Measurements from ENCODE around the gene EHD4.

Gene EHD4

DNA sequence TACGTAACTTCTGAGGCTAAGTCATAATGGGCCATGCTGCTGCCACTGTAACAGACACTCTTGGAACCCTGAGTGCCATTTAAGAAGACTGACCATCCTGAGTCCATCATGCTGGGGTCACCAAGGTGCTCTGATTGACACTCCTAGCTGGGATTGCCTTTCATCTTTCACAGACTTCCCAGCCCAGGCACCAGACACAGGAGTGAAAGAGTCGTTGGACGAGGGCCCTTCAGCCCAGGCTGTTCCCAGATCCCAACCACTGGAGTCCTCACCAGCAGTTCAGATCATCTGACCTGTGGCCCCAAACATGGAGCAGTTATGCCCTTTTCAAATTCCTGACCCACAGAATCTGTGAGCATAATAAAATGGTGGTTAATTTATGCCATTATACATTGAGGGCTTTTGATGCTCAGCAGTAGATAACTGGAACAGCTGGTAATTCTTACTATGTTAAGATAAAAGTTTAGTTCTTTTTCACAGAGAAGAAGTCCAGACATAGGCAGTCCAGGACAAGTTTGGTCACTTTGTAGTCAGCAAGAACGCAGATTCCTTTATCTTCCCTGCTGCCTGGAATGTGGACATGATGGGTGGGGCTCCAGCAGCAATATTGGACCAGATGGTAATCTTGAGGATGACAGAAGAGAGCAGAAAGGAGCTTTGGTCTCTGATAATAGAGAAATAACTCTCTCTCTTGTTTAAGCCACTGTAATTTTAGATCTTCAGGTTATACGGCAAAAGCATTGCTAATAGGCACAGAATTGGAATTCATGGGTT, 7.3 kb upstream of the EHD4 start:
- DNase-seq = no peak

- DNase-seq = no peak
Observed at GRCh38 chr15:41978534-41978933, 6.2 kb upstream of the EHD4 start.

DNA sequence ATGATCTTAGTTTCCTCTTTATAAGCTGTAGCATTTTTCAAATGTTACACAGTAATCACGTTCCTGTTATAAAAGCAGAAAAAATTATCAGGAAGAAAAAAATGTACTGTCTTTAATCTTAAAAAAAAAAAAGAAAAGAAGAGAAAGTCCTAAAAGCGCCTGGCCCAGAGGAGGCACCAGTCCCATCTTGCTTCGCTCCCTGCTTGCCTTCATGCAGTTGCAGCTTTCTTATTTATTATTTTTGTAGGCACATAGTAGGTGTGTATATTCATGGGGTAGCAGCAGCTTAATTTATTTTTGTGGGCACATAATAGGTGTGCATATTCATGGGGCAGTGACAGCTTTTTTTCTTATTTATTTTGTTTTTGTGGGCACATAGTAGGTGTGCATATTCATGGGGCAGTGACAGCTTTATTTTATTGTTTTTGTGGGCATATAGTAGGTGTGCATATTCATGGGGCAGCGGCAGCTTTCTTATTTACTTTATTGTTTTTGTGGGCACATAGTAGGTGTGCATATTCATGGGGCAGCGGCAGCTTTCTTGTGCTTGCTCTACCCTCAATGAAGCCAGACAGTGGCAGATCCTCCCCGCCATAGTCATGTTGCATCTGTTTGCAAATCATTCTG, 5.5 kb upstream of the EHD4 start:
- DNase-seq = no peak

GRCh38 chr15:41975669-41976068, 3.3 kb upstream of the EHD4 start:
- DNase-seq = no peak

- DNase-seq = no peak
Observed at GRCh38 chr15:41974041-41974440, 1.7 kb upstream of the EHD4 start.

GRCh38 chr15:41971895-41972252, 483 bp downstream of the EHD4 start:
- DNase-seq = no peak

GRCh38 chr15:41971089-41971894, 1.1 kb downstream of the EHD4 start:
- no peak for DNase-seq

DNA sequence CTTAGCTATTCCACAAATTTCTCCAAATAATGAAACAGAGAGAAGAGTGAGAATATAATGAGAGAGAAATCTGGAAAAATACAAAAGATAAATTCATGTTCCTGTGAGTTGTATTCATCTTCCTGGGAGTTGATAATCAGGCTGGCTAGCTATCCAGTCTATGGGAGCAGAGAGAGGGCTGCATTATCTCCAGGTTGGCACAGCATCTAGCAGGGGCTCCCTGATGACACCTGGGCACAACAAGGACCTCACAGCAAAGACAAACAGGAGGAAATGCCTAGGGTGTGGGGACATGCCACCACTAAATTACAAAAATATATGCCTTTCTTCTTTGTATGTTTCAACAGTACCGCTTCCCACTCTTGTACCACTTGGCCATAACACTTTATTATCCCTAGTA, 1.9 kb downstream of the EHD4 start:
- no peak for DNase-seq

- no peak for DNase-seq
Observed at GRCh38 chr15:41969851-41970431, 2.4 kb downstream of the EHD4 start.

GRCh38 chr15:41968701-41969100, 3.7 kb downstream of the EHD4 start:
- DNase-seq = no peak

DNA sequence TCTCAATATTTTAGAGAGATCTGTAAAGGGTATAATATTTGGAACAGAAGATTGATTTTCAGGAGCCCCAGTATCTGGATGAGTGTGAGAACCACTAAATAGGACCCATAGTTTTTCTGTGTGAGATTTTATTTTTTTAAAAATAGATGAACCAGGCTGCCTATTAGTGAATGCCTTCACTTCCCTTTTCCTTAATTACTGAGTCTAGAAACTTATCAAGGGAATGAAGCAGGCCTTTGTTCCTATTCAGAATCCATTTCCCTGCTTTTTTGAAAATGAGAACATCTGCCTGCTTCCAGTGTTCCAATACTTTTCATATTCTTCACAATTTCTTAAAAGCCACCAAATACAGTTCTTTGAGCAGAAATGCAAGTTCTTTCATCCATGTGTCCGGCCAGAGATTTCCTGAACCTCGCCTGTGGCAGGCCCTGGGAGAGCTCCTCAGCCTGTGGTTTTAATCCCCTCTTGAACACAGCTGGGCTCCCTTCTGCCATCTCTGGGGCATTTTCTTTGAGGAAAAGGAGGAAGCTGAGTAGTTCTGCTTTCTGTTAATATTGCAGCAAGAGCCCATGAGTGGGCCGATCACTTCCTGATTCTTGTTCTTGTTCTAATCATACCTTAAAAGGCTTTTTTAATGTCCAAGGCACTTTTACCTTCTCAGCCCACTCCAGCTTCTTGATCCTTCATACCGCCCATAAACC, 4.7 kb downstream of the EHD4 start:
- DNase-seq = no peak

DNA sequence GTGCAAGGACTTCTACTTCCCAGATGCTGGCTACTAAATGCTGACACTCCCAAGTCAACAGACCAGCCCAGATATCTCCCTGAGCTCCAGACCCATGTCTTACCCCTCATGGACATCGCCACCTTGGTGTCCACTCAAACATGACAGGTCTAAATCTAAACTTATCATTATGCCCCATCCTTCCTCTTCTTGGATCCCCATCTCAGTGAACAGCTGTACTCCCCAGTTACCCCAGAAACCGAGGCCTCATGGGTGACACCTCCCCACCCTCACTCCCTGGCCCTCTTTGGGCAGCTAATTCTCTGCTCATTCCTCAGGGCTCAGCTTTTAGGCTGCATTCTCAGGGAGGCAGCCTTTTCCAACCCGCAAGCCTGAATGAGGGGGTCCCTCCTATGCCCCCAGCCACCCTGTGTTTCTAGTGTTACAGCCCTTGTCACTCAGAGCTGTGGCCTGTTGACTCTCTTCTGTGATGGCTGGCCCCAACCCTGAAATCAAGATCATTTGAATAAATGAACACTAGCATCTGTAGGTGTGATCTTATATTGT, 5.4 kb downstream of the EHD4 start:
- DNase-seq = no peak

DNA sequence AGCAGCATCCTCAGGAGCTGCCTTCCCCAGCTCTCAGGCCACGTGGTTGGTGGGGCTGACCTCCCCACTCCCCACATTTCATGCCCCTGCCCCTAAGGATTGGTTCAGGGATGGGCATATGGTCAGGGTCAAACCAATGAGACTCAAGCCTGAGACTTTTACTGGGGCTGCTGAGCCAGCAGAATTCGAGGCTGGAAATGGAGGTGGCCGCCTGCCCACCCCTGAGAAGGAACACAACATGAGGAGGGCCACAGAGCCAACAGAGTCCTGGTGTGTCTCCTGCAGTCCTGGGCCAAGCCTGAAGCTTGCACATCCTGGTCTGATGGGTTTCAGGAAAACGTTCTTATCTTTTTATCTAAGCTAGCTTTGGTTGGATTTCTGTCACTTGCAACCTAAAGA, 5.9 kb downstream of the EHD4 start:
- DNase-seq = no peak

DNA sequence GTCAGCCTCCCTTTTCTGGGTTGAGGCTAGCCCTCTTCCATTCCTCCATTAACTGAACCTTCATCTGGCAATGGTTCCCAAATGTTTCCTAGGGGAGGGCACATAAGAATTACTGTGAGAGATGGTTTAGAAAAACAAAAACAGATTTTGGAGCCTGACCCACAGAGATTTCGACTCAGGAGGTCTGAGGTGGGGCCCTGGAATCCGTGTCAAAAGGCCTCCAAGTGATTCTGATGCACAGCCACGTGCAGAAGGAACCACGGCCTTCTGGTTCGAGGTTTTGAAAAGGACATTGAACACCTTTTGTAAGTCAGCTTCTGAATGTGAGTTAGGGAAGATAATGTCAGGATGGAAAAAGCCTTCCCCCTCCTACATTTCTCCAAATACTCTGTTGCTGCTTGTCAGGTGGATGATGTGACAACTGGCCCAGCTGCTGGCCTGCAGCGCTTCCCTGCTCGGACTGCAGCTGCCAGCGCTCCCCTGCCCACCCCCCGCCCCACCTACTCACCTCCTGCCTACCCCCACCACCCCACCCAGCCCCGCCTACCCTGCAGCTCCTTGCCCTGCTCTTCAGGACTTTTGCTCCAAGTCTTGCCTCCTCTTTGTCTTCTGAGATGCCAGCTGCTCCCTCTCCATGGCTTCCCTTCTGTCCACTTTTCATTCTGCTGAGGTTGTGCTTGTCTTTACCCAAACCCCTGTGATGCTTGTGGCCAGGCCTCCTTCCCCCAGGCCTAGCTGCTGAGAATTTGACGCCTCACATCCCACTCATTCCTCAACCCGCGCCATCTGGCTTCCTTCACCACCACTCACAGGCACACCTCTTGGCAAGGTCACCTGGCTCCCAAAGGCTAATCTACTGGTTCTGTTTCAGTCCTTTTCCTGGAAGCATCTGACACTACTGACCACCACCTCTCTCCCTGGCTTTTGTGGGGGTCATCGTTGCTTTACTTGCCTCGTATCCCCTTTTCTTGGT, 6.6 kb downstream of the EHD4 start:
- no peak for DNase-seq

DNA sequence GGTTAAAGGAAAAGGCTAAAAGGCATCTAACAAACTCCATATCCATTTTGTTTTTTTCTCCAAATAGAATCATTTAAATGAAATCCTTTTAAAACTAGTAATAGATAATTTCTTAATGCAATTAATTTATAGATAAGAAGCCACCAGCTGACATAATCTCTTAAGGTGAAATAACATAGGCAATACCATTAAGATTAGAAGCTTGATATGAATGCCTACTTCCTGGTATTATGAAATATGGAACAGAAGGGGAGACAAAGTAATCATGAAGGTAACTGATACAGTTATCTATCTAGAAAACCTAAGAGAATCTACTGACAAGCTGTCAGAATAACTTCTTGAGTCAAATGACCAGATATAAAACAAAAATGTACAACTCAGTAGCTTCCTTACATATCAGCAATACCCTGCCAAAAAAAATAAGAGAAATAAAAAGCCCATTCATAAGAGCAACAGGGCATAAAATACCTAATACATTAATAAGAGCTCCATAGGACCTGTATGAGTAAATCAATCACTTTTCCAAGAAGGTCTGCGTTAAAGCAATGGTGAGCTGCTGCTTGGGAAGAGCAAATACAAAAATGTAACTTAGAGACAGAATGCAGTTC, 10.7 kb downstream of the EHD4 start:
- no peak for DNase-seq

GRCh38 chr15:41961001-41961518, 11.3 kb downstream of the EHD4 start:
- DNase-seq = no peak

DNA sequence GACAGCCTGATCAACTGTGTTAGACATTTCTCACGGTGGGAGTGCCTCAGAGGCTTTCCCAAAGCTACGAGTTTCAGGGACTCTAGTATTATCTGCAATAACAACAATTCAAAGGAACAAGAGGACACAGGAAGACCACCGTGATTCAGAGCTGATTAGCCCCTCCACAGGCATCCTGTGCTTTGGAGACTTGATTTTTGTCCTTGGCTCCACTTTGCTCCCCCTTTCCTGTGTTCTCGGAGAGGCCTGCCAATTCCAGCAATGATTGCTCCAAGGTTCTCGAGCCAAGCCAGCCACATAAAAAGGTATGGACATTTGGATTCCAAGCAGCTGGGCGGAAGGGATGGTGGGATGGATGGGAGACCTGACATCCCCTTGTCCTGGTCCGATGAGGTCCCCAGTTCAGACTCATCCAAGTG, 14.3 kb downstream of the EHD4 start:
- DNase-seq = no peak

GRCh38 chr15:41957021-41957897, 15.1 kb downstream of the EHD4 start:
- DNase-seq = no peak

DNA sequence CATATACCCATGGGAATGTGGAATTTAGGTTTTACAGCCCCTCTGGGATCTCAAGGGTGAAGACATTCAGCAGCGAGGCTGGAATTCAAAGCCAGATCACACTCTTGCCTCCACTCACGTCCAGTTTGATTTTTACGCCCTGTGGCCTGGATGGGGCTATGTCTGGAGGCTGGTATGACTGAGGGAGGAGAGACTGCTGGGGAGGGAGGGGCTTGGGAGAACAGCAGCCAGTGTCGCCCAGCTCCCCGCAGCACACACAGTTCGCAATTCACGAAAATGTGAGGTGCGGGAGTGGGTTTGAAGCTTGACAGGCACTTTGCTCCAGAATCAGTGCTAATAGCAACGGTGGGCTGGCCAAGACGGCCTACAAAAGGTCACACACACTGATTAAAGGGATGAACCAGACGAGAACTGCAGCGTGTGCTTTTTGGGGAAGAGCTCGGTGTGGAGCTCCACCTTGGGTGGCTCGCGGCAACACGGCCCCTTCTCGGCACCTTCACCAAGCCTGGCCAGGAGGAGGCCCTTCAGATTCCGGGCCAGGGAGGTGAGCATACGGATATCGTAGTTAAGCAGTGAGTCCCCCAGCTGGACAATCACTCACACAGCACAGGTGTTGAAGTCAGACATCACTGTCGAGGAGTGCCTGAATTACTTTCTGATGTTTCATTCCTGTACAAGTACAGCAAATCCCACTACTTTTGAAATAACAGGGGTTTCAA, 16.4 kb downstream of the EHD4 start:
- no peak for DNase-seq

Data from NCI-H1436 (cell line).